GM21529 (cell line): ENCODE data around the gene SI.
"Not testable (repeated sequence)": the region's sequence is repeated elsewhere in the genome, so short reads cannot be mapped to it uniquely, and the experiment has no call there.

ENCODE experiments used
- ATAC-seq: cut with Tn5 transposase; IDR thresholded peaks from one replicate; pipeline ENCODE4 v1.9.1; 2021; ENCODE audit not compliant: unreplicated experiment

Gene SI

GRCh38 chr3:165078293-165078692 is at the start of gene SI:
TSS of gene SI (minus strand) at chr3:165078496. CDS start at chr3:165076012, 2,484 bp downstream.
- ATAC-seq: no peak

- ATAC-seq: no peak
Observed at GRCh38 chr3:165125836-165126235, 47.5 kb upstream of the SI start.

- no peak for ATAC-seq
Observed at GRCh38 chr3:165111401-165111800, 33.1 kb upstream of the SI start.

GRCh38 chr3:165103616-165104015 is 25.3 kb upstream of the SI start:
- ATAC-seq: no peak

GRCh38 chr3:165082650-165083049 is 4.4 kb upstream of the SI start:
- ATAC-seq: no peak

GRCh38 chr3:165081183-165081582 is 2.9 kb upstream of the SI start:
- ATAC-seq: no peak

GRCh38 chr3:165075695-165076094 is 2.6 kb downstream of the SI start:
- ATAC-seq: no peak

GRCh38 chr3:165070682-165071081 is 7.6 kb downstream of the SI start:
- no peak for ATAC-seq

- no peak for ATAC-seq
Observed at GRCh38 chr3:165056510-165056909, 21.8 kb downstream of the SI start.

- no peak for ATAC-seq
Observed at GRCh38 chr3:165040186-165040585, 38.1 kb downstream of the SI start.

- no peak for ATAC-seq
Observed at GRCh38 chr3:165011557-165011956, 66.7 kb downstream of the SI start.

- no peak for ATAC-seq
Observed at GRCh38 chr3:164984947-164985346, 93.3 kb downstream of the SI start.

GRCh38 chr3:164962610-164963009 is 115.7 kb downstream of the SI start:
- ATAC-seq: no peak

- ATAC-seq: no peak
Observed at GRCh38 chr3:164952966-164953365, 125.3 kb downstream of the SI start.

- not testable (repeated sequence) for ATAC-seq
Observed at GRCh38 chr3:164951403-164951802, 126.9 kb downstream of the SI start.

GRCh38 chr3:164940745-164941144 is 137.6 kb downstream of the SI start:
- ATAC-seq: no peak

- ATAC-seq: no peak
Observed at GRCh38 chr3:164929642-164930041, 148.7 kb downstream of the SI start.
